Measurements from ENCODE around the gene GRIA3. TPM values are rescaled to one million over a fixed set of nuclear protein-coding genes. Genes with fewer than 3 reads are reported as not detected.

GRIA3 gene
- 0.36 TPM for total RNA-seq

DNA sequence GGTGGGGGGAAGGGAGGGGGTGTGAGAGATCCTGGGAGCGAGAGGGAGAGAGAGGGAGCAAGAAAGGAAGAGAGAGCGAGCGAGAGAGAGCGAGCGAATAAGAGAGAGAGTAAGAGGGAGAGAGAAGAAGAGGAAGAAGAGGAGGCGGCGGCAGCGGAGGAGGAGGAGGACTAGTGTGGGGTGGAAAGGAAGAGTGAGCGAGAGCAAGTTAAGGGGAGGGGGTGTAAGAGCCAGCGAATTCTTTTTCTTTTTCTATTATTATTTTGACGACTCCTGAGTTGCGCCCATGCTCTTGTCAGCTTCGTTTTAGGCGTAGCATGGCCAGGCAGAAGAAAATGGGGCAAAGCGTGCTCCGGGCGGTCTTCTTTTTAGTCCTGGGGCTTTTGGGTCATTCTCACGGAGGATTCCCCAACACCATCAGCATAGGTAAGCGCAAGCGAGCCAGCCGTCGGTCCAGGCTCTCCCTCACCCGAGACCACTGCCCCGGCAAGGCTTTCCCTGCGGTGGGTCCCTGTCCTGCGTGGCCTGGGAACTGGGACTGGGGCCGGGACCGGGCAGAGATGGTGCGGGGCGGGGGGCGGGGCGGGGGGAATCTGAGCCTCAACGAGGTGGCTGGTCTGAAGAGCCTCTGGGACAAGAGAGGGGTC is at the start of gene GRIA3:
Gene GRIA3, plus strand, starts transcription at position 60 of the 647 bp plus-strand sequence. Its CDS starts 258 bp downstream, at position 318.
- ATAC-seq, result no peak

DNA sequence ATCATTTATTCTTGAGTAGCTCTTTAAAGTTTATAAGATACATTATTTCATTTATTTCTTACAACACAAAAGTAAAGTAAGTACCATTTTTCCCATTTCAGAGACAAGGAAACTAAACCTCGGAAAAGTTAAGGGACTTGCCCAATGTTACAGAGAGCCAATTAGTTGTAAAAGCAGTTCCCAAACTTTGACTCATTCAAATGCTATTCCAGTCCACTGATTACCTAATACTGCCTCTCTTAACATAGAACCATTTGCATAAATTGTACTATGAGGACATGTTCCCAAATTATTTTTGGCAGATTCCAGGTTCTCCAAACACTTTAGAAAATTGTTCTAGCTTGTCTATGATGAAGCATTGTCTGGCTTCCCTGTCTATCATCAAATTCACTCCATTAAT is 45.6 kb upstream of the GRIA3 start:
- peak; percentile 49 for ATAC-seq

DNA sequence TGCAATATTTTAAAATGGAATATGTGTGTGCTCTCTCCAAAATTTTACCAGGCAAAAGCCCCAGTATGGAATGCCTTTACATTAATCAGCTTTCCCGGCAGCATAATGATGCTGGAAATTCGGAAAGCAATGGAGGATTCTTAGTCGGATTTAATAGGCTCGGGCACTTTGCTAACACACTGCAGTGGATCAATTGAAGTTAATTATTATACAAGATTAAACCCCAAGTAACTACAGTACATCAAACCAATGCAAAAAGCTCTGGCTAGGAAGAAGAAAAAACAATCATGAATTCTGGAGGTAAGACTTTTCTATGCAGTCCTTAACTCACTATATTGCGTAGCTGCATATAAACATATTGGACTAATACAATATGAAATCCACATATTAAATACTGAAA is 43.6 kb upstream of the GRIA3 start:
- ATAC-seq, result no peak

DNA sequence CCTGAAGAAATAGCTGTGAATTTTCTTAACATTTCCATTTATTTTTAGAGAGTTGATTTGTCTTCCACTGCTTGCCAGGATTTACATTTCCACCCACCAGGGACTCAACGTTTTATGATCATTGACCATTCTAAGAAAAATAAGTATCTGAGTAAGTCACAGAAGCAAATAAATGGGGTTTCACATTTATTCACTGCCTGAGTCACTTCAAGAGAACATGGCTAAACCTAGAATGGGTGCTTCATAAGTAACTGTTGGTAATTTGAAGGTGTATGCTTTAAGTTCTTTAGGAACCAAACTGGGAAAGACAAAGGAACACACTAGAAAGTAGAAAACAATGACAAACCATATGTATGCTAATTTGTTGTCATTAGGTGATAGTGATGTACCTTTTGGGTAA is 43.2 kb upstream of the GRIA3 start:
- no peak for ATAC-seq

DNA sequence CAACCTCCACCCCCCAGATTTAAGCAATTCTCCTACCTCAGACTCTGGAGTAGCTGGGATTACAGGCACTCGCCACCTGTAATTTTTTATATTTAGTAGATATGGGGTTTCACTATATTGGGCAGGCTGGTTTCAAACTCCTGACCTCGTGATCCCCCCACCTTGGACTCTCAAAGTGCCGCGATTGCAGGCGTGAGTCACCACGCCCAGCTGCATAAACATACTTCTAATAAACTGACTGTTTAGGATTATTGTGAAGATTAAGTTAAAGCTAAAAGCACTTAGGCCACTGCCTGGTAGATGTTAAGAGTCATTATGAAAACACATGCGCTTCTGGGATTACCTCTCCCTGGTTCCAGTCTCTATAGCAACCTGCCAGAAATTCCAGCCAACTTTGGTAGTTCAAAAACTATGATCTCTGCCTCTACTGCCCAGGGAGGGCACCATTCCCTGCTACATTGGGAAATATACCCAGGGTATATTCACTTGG is 30.2 kb upstream of the GRIA3 start:
- ATAC-seq, result no peak

DNA sequence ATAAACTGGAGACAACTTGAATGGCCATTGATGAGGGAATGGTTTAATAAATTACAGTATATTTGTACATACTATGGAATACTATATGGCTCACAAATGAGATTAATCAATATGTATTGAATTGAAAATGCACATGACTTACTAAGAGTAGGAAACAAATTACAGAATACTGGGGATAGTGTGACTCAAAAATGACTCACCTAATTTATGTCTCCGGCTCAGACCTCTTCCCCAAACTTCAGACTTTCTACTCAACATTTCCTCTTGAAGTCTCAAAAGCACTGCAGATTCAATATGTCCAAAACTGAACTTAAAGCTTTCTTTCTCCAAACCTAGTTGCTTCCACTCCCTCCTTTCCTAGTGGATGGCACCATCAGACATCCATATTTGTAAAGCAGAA is 28.8 kb upstream of the GRIA3 start:
- ATAC-seq, result no peak

DNA sequence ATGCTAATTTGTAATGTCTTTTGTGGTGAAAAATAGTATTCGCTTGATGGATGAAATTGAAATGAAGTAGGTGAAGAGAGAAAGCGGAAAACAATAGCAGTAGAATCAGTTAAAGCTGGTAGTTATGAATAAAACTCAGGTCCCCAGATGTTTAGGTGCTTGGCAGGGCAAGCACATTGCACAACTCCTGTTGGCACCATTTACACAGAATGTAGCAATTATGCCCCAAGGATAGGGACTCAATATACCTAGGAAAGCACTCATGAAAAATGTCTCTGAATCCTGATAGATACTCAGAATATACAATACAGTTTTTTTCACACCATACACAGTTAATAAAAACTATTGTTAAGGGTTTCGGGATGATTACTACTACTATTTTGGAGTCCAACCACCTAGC is 26.5 kb upstream of the GRIA3 start:
- no peak for ATAC-seq

DNA sequence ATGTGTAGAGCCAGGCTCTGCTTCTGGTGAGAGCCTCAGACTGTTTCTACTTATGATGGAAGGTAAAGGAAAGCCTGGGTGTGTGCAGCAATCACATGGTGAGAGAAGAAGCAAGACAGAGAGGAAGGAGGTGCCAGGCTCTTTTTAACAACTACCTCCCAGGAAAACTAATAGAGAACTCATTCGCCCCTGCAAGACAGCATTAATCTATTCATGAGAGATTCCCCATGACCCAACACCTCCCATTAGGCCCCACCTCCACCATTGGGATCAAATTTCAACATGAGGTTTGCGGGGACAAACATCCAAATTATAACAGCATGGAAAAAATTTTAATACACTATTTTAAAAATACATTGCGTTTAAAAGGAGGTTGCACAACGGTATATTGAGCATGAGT is 24.7 kb upstream of the GRIA3 start:
- ATAC-seq, result no peak

DNA sequence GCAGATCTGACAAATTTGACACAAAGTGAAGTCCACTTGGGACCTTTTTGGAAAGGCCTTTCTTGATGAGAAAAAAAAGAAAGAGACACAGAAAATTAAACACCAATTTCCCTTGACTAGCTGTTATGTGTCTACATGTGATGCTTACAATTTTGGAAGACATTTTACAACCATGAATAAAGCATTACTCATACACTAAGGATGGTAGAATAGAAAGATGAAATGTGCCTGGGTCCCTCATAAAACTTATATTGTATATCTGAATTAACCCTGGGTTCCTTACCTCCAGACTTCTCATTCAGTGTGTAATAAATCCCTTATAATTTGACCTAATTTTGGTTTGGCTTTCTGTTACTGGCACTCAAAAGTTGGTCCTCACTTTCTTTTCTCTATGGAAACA is 16.5 kb upstream of the GRIA3 start:
- no peak for ATAC-seq

DNA sequence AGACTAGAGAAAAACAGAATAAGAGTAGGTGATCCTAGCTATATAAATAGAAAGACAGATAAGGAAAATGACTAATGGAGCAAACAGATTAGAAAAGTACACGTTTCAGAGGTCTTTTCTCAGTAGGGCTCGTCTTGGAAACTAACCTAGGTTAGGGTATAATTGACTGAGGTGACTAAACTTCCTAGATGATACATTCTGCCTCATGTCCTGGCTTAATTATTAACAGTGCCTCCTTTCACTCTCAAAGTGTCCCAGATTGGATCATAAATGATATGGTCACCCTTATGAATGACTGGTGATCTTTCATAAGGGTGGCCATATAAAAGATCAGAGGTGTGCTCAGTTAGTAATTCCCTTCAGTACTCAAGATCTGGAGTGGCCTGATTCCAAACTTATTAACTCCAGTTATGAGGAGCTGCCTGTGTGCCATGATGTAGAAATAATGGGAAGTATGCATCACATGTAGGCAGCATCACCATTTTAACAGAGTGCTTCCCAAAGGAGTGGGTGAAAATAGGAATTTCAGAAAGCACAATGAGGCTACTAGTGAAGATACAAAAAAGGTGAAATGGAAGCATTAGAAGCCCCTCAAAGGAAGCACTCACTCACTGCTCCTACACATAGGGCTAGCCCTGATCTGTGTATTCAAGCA is 14.7 kb upstream of the GRIA3 start:
- ATAC-seq, result no peak

DNA sequence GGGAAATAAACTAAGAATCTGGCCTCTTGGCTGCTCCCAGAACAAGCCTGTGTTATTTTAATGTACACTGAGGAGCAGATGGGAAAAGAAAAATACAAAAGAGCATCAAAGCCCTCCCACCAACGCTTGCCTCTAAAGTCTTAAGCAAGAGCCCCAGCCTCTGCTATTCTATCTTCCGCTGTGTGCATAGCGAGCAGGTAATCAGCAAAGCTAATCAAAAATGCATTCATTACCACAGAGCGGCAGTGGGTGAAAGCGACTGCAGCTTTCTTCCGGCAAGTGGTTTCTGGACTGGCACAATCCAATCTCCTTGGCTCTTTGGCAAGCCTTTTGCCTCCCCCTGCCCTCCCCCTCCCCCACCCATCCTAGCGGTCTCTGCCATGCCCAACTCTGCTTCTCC is 13.5 kb upstream of the GRIA3 start:
- ATAC-seq, result no peak

DNA sequence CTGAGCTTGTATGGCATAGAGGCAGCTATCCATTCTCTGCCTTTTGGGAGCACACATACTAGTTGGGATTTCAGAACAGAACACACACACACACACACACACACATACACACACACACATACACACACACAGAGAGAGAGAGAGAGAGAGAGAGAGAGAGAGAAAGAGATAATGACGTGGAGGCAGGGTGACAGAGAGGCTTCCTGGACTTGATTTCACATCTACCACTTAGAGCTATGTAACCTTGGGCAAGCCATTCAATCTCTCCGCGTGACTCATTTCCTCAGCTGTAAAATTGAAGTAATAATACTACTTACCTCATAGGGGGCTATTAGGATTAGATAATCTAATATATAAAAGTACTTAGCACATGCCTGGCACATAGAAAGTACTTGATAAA is 12.3 kb upstream of the GRIA3 start:
- no peak for ATAC-seq

DNA sequence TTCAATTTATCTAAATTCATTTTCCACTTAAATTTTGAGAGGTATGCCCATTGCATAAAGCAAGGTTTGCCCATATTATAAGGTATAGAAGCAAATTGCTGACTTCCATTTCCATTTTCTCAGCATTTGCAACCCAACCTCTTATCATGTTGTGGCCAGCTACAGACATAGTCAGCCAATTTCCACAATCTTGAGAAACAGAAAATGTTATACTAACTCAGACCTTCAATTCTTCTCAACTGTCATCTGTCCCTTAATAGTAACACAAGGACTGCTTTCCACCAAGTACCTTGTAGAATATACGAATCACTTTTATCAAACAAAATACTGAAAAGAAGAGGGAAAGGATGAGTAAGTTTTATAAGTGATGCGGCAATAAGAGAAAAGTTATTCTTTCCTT is 11.2 kb upstream of the GRIA3 start:
- no peak for ATAC-seq

DNA sequence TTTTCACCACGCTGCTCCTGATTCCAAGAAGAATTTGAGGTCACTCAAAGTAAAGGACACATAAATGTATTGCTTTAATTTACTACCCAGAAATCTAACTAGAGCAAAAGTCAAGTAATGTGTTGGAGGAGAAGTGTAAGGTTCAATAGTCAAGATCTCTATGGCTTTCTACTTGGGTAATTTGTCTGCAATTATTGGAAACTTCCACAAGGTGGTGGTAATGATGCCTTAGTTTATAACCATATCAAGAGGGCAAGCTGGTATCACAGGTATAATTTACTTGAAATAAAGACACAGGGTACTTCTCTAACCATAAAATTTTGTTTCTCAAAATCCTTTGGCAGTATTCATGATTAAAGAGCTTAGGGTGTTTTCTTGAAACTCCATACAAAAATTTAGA is 10.2 kb upstream of the GRIA3 start:
- no peak for ATAC-seq

DNA sequence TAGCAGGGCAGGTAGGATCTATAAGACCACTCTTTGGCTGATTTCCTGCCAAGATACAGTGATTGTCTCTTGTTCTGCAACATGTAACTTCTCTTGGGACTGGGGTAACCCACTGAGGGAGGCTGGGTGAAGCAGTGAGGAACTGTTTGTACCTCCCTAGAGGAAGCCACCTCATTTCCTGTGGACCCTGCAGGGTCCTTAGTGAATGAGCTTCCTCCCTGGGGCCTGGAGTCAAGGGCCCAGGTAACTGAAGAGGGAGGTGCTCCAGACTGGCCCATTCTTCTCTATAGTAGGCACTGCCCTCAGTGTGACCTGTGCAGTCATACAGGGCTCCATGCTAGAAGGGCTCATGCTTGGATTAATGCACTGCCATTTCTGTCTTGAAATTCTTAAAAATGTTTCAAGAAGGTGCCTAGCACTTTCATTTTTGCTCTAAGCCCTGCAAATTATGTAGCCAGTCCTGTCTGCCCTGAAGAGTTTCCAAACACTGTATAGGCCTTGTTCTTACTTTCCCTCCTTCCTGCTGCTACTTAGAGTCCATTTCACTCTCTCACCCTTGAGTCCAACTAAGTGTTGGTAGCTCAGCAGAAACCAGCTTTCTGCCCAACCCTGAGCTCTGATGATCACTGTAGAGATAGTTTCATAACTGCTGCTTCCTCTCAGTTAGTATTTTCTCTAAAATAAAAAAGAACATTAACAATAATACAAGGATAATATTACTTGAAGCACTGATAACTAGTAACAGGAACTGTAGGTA is 8.5 kb upstream of the GRIA3 start:
- no peak for ATAC-seq

DNA sequence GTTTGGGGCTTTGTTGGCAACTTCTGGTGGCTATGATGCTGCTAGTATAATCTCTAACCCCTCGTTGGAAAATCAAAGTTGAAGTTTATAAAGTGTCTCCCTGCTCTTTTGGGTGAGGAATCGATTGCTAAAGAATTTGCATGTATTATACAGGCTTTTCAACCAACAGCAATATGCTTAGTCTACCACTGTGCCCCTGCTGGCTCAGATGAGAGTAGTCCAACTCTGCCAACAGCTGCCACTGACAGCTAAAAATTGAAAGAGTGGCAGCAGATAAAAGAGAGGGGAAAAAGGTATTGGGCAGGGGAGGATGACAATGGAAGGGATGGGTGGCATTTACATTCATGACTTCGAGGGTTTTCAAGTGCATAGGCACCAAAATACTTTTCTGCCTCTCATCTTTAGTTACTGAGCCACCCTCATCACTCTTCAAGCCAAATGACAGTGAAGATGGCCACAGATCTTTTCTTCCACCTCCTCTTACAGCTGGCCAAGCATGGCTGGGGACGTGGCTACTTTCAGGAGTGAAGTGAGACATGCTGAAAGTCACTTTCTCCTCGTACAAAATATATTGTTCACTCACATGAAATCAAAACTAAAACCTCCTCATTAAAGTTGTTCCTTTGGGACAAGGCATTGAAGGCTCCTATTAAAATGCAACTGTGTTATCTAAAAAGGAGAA is 2.7 kb upstream of the GRIA3 start:
- no peak for ATAC-seq

DNA sequence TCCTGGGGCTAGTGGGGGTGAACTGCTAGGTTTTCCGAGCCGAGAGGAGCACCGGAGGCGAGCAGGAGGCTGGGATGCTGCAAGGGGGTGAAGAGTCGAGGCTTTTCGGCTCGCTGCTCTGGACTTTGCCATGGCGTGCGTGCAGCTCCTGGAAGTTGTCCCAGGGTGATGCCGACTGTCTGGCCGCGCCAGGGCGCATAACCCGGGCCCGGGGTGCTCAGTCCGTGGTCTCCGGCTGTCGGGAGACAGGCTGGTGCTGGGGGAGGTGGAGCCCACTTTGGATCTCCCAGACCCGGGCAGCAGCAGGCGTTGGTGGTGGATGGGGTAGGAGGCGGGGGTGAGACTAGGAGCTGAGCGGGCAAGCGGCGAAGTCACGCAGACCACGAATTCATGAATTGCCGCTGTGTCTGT is 793 bp downstream of the GRIA3 start:
- no peak for ATAC-seq

DNA sequence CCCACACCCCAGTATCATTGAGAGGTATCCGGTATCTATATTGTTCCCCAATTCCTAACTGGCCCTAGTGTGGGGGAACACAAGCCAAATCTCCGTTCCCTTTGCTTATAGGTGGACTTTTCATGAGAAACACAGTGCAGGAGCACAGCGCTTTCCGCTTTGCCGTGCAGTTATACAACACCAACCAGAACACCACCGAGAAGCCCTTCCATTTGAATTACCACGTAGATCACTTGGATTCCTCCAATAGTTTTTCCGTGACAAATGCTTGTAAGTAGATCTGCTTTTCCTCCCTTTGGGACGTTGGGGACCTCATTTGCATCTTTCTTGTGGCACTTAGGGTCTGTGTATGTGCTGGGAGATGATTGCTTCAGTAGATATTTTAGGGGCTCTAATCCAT is 1.6 kb downstream of the GRIA3 start:
- ATAC-seq, result no peak

DNA sequence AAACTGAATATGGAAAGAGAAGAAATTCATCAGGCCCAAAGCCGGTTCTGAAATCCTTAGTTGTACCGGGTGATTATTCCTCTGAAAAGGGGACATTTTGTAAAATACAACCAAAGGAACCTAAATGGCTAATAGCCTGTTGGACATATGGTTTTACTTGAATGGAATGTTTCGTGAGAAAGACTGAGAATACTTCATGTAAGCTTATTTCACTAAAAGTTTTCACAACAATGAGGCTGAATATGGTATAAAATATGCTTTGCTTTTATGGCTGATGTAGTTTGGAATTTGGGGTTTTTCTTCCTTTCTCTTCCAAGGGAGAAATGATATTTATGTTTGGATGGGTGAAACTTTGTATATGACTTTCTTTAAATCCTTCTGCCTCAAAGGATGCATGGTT is 2.7 kb downstream of the GRIA3 start:
- no peak for ATAC-seq

DNA sequence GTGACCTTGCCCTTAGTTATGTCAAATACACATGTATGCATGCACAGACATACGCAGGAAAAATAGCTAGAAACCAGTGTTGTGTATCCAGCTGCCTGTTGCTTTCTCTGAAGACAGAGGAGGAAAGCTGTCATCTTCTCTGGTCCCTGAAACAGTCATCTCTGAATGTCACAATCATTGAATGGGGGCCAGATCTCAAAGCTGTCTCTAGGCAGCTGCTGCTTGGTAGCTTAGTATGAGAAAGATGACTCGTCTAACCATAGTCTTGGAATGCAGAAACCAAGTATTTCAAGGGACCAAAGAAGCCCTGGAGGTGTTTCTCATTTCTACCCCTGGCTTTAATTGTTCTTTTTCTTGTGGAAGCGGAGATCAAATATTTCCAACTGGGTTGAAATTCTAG is 4.0 kb downstream of the GRIA3 start:
- no peak for ATAC-seq

DNA sequence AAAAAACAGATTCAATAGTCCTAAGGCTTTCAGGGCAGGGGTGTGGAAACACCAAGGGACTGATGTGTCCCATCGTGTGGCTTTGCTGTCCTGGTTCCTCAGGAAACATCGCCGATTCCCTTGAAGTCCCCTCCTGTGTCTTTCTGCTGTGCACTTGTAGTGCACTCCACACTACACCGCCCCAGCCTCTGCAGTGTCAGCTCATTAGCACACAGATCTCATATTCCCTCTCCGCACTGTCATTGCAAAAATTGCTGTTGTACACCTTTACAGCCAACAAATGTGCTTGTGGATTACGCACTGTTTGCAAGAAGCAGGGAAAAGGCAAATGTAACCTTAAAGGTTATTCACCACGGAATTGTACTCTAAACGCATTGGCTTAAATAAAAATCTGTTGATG is 5.3 kb downstream of the GRIA3 start:
- ATAC-seq, result no peak

DNA sequence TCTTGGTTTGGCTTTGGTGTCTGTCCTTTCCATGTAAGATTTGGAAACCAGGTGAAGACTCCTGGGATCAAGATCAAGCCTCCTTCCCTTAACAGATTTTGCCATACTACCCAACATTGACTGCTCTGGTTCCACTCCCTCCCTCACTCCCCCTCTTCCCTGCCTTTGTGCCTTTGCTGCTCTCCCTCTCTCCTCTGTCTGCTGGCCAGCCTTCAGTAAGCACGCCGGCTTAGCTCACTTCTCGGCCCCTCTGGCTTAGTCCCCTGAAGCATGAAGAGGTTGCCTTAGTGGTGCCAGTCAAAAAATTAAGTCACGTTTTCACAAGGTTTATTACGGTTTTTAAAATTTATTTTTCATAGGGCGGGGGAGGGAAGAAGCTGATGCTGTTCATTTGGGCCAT is 6.0 kb downstream of the GRIA3 start:
- no peak for ATAC-seq

DNA sequence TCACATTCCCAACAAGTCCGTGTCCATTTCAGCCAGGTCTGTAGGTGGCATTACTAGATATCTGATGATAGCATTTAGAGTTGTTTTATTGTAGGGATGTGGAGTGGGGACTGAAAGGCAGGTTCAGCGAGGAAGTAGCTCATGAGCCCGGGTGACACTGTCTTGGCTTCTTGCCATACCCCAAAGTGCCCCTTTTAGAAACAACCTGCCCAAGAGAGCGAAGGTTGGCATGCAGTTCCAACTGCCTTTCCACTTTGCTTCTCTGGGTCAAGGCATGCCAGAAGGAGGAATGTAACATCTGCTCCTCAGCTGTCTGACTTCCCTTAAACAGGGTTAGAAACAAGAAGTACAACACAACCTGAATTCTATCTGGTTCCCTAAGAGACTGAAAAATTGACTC is 9.0 kb downstream of the GRIA3 start:
- ATAC-seq, result no peak

Measured in esophagus mucosa (tissue), 1 donor.